OCI-LY3 (cell line): ENCODE data around the gene GSDME.

Experiments
- EZH2phosphoT487 ChIP-seq: fragments of 200-600 bp; shearing (Covaris generic); IDR thresholded peaks from 2 replicates; pipeline ENCODE4 v1.6.1; 2018; ENCODE audit warnings: antibody characterized with exemption, mixed run types, low read depth
- TF ChIP-seq, protein P1 (sequence below): fragments of 200-600, 300-600 bp; sonication (generic); IDR thresholded peaks from 2 replicates; pipeline ENCODE4 v1.5.1; 2014; ENCODE audit warnings: antibody characterized with exemption, low read length, low read depth

DNA sequence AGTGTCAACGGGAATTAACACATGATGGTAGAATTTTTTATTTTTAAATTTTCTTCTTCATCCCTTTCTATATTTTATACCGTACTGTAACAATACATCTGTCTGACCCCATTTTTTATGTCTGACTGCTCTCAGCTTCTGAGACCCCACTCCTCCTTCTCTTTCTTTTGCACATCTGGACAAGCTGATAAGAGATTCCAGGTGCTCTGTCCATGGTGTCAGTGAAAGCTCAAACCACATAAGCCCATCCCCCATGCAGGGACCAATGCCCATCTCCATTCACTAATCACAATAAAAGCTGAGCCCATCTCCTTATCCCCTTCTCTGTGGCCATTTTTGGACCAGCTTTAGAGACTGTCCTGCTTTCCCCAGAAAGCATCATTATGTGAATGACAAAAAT lies 8.7 kb downstream of the GSDME start:
- TF ChIP-seq, protein P1, sequence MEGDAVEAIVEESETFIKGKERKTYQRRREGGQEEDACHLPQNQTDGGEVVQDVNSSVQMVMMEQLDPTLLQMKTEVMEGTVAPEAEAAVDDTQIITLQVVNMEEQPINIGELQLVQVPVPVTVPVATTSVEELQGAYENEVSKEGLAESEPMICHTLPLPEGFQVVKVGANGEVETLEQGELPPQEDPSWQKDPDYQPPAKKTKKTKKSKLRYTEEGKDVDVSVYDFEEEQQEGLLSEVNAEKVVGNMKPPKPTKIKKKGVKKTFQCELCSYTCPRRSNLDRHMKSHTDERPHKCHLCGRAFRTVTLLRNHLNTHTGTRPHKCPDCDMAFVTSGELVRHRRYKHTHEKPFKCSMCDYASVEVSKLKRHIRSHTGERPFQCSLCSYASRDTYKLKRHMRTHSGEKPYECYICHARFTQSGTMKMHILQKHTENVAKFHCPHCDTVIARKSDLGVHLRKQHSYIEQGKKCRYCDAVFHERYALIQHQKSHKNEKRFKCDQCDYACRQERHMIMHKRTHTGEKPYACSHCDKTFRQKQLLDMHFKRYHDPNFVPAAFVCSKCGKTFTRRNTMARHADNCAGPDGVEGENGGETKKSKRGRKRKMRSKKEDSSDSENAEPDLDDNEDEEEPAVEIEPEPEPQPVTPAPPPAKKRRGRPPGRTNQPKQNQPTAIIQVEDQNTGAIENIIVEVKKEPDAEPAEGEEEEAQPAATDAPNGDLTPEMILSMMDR, result no peak
- no peak for TF ChIP-seq EZH2phosphoT487
